Measurements from ENCODE around the gene CCNL2. TPM values are rescaled to one million over a fixed set of nuclear protein-coding genes. Genes with fewer than 3 reads are reported as not detected.
"Not testable (repeated sequence)": the region's sequence is repeated elsewhere in the genome, so short reads cannot be mapped to it uniquely, and the experiment has no call there.

The CCNL2 gene
- total RNA-seq, 1 experiment from 2014 or later: 173 TPM

DNA sequence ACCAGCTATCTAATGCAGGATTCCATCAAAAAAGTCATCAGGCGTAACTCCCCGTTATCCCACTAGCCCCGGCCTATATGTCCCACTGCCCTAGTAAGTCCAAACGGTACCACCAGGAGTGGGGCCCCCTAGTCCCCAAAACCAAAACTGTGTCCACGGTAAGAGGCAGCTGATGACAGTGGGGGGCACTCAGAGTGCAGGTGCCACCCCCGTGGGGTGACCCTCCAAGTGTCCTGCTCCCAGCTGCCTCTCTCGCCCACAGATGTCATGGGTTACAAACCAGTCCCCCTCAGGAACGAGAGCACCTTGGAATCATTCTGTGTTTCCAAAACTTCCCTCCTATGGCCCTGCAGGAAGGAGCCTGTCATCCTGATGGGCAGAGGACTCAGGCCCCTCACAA lies 13.2 kb downstream of the CCNL2 start:
- Mint-ChIP-seq H3K4me3 (no peak overlapping the region), H3K36me3 (ENCODE audit: insufficient read depth in 1 of 3, low read depth in 3 of 3) (peaks cover 40 to 67% (median 51%) of the 10 kb centered on the region in 3 experiments; a peak in 6 of 7 replicates), H3K4me1 (peaks cover 4% of the 10 kb centered on the region in 2 experiments; a peak in 1 of 4 replicates), H3K9me3 (no peaks in the 10 kb centered on the region), H3K27me3 (ENCODE audit: low read depth) (no peaks in the 10 kb centered on the region), H3K27ac (no peak overlapping the region)
- Histone ChIP-seq H3K4me2 (ENCODE audit: insufficient read depth, insufficient read length, low read length) (no peak overlapping the region), H3K14ac (ENCODE audit: insufficient read depth, low read length) (no peak overlapping the region), H4K5ac (ENCODE audit: insufficient read length, low read depth, low read length) (no peak overlapping the region), H3K27ac (ENCODE audit: insufficient read length, low read depth, low read length) (no peak overlapping the region), H3K23ac (ENCODE audit: insufficient read length, low read depth, low read length) (no peak overlapping the region), H3K27me3 (ENCODE audit: insufficient read depth, low read length) (no peaks in the 10 kb centered on the region), H2BK5ac (ENCODE audit: insufficient read length, low read length) (no peak overlapping the region), H3K79me1 (ENCODE audit: insufficient read depth, low read depth, low read length, poor library complexity, severe bottlenecking) (peaks cover 3% of the 10 kb centered on the region), H3K9ac (ENCODE audit: extremely low read depth, insufficient read length, low read length) (no peak overlapping the region), H2BK120ac (ENCODE audit: low read depth, low read length, poor library complexity, severe bottlenecking) (no peak overlapping the region), H2BK20ac (ENCODE audit: low read depth, low read length, poor library complexity, severe bottlenecking) (no peak overlapping the region), H2BK12ac (ENCODE audit: insufficient read length, low read depth, low read length) (no peak overlapping the region), H4K91ac (ENCODE audit: insufficient read length, low read depth, low read length) (no peak overlapping the region), H3T11ph (ENCODE audit: low read length) (no peak overlapping the region), H3K9me3 (ENCODE audit: control insufficient read depth, low read depth, low read length) (no peaks in the 10 kb centered on the region), H4K20me1 (ENCODE audit: control insufficient read depth, insufficient read depth, insufficient read length) (no peaks in the 10 kb centered on the region), H2BK15ac (ENCODE audit: low read depth, low read length) (no peak overlapping the region), H3K4ac (ENCODE audit: low read depth, low read length) (no peak overlapping the region), H2AK5ac (ENCODE audit: insufficient read length, low read length) (no peak overlapping the region), H4K8ac (replicated peaks; ENCODE audit: insufficient read length, low read depth, low read length) (no peak overlapping the region), H3K4me1 (ENCODE audit: insufficient read depth, low read length) (no peaks in the 10 kb centered on the region), H2AFZ (ENCODE audit: low read length) (no peak overlapping the region), H3K18ac (ENCODE audit: insufficient read length, low read depth, low read length) (no peak overlapping the region), H3K56ac (ENCODE audit: insufficient read length, low read depth, low read length) (no peak overlapping the region), H3K23me2 (ENCODE audit: insufficient read length, low read depth, low read length, poor library complexity, severe bottlenecking) (no peaks in the 10 kb centered on the region), H3K79me2 (ENCODE audit: insufficient read depth, low read length) (no peaks in the 10 kb centered on the region)
- TF ChIP-seq, protein P1, sequence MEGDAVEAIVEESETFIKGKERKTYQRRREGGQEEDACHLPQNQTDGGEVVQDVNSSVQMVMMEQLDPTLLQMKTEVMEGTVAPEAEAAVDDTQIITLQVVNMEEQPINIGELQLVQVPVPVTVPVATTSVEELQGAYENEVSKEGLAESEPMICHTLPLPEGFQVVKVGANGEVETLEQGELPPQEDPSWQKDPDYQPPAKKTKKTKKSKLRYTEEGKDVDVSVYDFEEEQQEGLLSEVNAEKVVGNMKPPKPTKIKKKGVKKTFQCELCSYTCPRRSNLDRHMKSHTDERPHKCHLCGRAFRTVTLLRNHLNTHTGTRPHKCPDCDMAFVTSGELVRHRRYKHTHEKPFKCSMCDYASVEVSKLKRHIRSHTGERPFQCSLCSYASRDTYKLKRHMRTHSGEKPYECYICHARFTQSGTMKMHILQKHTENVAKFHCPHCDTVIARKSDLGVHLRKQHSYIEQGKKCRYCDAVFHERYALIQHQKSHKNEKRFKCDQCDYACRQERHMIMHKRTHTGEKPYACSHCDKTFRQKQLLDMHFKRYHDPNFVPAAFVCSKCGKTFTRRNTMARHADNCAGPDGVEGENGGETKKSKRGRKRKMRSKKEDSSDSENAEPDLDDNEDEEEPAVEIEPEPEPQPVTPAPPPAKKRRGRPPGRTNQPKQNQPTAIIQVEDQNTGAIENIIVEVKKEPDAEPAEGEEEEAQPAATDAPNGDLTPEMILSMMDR (conservative IDR thresholded peaks at IDR 0.05): no peak
- no CpG with 5 or more reads among the region's 8 CpGs for WGBS (ENCODE audit: extremely low coverage, insufficient read length, low lambda C conversion rate)
- DNase-seq: no peak

DNA sequence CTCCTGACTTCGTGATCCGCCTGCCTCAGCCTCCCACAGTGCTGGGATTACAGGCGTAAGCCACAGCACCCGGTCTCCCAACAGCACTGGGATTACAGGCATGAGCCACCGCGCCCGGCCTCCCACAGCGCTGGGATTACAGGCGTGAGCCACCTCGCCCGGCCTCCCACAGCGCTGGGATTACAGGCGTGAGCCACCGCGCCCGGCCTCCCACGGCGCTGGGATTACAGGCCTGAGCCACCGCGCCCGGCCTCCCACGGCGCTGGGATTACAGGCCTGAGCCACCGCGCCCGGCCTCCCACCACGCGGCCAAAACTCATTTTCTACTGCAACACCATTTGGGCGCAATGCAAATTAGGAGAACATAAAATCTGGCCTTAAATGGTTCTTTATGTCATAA lies 13.8 kb downstream of the CCNL2 start:
- H3K4me1 ChIP-seq (ENCODE audit: insufficient read depth, low read length); H3K14ac ChIP-seq (ENCODE audit: insufficient read depth, low read length); H3K79me2 ChIP-seq (ENCODE audit: insufficient read depth, low read length); H2AFZ ChIP-seq (ENCODE audit: low read length); H2BK15ac ChIP-seq (ENCODE audit: low read depth, low read length); H2BK12ac ChIP-seq (ENCODE audit: insufficient read length, low read depth, low read length); H3K18ac ChIP-seq (ENCODE audit: insufficient read length, low read depth, low read length); H3K23ac ChIP-seq (ENCODE audit: insufficient read length, low read depth, low read length); H4K20me1 ChIP-seq (ENCODE audit: control insufficient read depth, insufficient read depth, insufficient read length); H4K5ac ChIP-seq (ENCODE audit: insufficient read length, low read depth, low read length); H3K4ac ChIP-seq (ENCODE audit: low read depth, low read length); H3K9me3 ChIP-seq (ENCODE audit: control insufficient read depth, low read depth, low read length); H3K27me3 Mint-ChIP-seq (ENCODE audit: low read depth); H3K9me3 Mint-ChIP-seq; H3T11ph ChIP-seq (ENCODE audit: low read length); H3K4me1 Mint-ChIP-seq; H3K4me3 Mint-ChIP-seq; H3K56ac ChIP-seq (ENCODE audit: insufficient read length, low read depth, low read length); H2BK20ac ChIP-seq (ENCODE audit: low read depth, low read length, poor library complexity, severe bottlenecking); H2BK120ac ChIP-seq (ENCODE audit: low read depth, low read length, poor library complexity, severe bottlenecking); H3K27ac Mint-ChIP-seq; H3K4me2 ChIP-seq (ENCODE audit: insufficient read depth, insufficient read length, low read length); DNase-seq; H2AK5ac ChIP-seq (ENCODE audit: insufficient read length, low read length); H4K91ac ChIP-seq (ENCODE audit: insufficient read length, low read depth, low read length); H3K27me3 ChIP-seq (ENCODE audit: insufficient read depth, low read length); H3K27ac ChIP-seq (ENCODE audit: insufficient read length, low read depth, low read length); H4K8ac ChIP-seq (replicated peaks; ENCODE audit: insufficient read length, low read depth, low read length); H3K9ac ChIP-seq (ENCODE audit: extremely low read depth, insufficient read length, low read length); H2BK5ac ChIP-seq (ENCODE audit: insufficient read length, low read length); H3K79me1 ChIP-seq (ENCODE audit: insufficient read depth, low read depth, low read length, poor library complexity, severe bottlenecking); H3K23me2 ChIP-seq (ENCODE audit: insufficient read length, low read depth, low read length, poor library complexity, severe bottlenecking): not testable (repeated sequence)
- WGBS (ENCODE audit: extremely low coverage, insufficient read length, low lambda C conversion rate): no CpG with 5 or more reads among the region's 29 CpGs
- peaks cover 34 to 62% (median 45%) of the 10 kb centered on the region in 3 experiments; a peak in 6 of 7 replicates for H3K36me3 Mint-ChIP-seq (ENCODE audit: insufficient read depth in 1 of 3, low read depth in 3 of 3)
